Stomach (tissue), 4 donors: Measurements from ENCODE around the gene YY1AP1.

ENCODE experiments used
- CTCF ChIP-seq, 7 experiments: fragments of 450-650 bp in 4 of 7; fragments of 200-600 bp in 3 of 7; sonication (generic) in 3 of 7; IDR thresholded peaks; one replicate each; pipeline ENCODE4 v1.5.1; 2016 to 2019; ENCODE audit warnings: antibody characterized with exemption in 7 of 7, control low read depth in 2 of 7, mild to moderate bottlenecking in 1 of 7
- EP300 ChIP-seq: sonication (generic); formaldehyde crosslinking; IDR thresholded peaks from one replicate; pipeline ENCODE4 v1.6.1; 2017; ENCODE audit warnings: antibody characterized with exemption
- POLR2A ChIP-seq, 4 donors: fragments of 450-650 bp; IDR thresholded peaks; one replicate each; pipeline ENCODE4 v1.6.1; 2016; ENCODE audit warnings: antibody characterized with exemption in 4 of 4, control low read depth in 2 of 4, mild to moderate bottlenecking in 1 of 4, moderate library complexity in 1 of 4

GRCh38 chr1:155681776-155682175 lies 6.8 kb downstream of the YY1AP1 start:
- TF ChIP-seq CTCF (IDR thresholded peaks at IDR 0.05) (no peak), POLR2A (IDR thresholded peaks at IDR 0.05) (no peak), EP300 (no peak)
